Measurements from ENCODE around the gene ERH.

The ERH gene

DNA sequence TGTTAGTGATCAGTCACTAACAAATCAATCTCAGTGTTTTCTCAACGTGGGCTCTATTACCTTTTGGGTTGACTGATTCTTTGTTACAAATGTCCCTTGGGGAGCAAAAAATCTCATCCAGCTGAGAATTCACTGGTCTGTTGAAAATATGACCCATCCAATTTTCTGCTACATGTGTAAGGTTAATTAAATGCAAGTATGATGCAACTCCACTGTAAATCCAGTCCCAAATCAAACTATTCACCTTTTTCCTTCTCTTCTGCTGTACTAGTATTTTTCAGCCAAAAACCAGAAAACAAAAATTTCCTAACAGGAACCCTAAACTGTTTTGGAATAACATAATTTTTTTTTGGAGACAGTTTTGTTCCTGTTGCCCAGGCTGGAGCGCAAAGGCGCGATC, 2.2 kb downstream of the ERH start:
- DNase-seq (ENCODE audit: low read depth) = no peak

DNA sequence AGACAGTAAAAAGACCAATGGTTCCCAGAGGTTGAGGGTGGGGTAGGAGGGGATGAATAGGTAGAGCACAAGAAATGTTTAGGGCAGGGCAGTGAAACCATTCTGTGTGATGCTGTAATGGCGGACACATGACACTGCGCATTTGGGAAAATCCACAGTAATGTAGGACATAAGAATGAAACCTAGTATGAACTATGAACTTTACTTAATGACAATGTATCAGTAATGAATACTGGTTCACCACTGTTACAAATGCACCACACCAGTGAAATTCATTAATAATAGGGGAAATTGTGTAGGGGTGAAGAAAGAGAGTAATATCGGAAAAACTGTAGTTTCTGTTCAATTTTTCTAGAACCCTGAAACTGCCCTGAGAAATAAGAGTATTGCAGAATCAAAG, 5.6 kb downstream of the ERH start:
- DNase-seq (ENCODE audit: low read depth) = no peak

DNA sequence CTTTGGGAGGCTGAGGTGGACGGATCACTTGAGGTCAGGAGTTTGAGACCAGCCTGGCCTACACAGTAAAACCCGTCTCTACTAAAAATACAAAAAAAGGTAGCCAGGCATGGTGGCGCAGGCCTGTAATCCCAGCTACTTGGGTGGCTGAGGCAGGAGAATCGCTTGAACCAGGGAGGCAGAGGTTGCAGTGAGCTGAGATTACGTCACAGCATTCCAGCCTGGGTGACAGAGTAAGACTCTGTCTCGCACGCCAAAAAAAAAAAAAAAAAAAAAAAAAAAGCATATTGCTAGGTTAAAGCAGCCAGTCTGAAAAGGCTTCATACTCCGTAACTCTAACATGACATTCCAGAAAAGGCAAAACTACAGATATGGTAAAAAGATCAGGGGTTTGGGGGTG, 6.7 kb downstream of the ERH start:
- DNase-seq (ENCODE audit: low read depth) = peak; percentile 16

DNA sequence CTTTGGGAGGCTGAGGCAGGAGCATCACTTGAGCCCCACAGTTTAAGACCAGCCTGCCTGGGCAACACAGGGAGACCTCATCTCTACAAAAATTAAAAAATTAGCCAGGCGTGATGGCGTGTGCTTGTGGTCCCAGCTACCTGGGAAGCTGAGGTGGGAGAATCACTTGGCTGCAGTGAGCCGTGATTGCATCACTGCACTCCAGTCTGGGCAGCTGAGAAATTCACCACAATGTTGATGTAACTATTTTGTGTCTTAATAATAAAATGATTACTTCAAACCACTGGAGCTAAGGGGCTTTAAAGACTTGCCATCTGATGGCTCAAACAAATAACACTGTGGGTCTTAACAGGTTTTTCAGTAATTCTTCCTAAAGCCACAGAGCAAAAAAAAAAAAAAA, 10.8 kb downstream of the ERH start:
- no peak for DNase-seq (ENCODE audit: low read depth)

DNA sequence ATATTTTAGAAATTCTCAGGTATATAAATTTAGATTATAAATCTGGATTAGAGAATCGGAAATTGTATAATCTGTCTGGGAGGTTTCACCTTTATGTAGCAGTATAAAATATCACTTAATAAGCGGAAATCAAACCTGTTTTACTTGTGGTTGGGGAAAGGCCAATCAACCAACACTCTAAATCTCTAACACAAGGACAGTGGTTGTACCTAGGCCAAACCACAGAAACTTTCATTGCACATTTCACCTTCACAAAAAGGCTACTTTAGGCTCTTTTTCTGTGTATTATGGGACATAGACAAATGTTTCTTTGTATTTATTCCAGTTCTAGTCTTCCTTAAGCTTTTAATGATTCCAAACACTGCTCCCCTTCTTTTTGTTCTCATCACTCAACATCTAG, 19.8 kb downstream of the ERH start:
- no peak for DNase-seq (ENCODE audit: low read depth)

DNA sequence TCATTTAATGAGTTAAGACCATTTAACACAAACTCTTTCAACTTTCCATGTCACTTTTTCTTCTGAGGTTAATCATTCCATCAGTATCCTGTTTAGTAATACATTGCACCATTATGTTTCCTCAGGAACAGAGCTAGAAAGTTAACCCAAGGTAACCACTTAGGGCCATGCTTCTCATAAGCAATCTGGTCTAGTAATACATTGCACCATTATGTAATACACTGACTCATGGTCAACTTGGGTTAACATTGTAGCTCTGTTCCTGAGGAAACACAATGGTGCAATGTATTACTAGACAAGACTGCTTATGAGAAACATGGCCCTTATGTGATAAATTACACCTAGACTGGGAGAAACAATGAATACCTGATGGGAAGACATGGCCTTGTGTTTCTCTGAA, 21.7 kb downstream of the ERH start:
- peak; percentile 62 for DNase-seq (ENCODE audit: low read depth)

DNA sequence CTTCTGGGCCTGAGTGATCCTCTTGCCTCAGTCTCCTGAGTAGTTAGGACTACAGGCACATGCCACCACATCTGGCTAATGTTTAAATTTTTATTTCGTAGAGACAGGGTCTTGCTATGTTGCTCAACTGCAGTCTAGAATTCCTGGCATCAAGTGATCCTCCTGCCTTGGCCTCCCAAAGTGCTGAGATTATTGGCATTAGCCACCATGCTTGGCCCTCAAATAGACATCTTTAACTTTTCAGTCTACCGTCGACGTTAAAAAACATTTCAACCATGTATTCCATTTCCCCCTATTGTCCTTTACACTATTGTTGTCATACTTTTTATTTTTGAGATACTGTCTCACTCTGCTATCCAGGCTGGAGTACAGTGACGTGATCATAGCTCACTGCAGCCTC, 22.4 kb downstream of the ERH start:
- no peak for DNase-seq (ENCODE audit: low read depth)

DNA sequence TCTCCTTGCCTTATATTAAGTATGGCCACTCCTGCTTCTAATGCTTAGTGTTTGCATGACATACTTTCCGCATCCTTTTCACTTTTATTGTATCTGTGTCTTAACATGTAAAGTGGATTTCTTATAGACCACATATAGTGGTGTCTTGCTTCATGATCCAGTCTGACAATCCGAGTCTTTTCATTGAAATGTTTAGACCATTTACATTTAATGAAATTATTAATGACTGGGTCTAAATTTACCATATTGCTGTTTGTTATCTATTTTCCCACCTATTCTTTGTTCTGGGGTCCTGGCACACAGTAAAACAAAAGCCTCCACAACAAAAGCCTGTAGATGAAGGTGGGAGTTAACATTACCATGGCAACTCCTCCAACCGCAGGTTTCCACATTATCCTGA, 22.9 kb downstream of the ERH start:
- DNase-seq (ENCODE audit: low read depth) = no peak

DNA sequence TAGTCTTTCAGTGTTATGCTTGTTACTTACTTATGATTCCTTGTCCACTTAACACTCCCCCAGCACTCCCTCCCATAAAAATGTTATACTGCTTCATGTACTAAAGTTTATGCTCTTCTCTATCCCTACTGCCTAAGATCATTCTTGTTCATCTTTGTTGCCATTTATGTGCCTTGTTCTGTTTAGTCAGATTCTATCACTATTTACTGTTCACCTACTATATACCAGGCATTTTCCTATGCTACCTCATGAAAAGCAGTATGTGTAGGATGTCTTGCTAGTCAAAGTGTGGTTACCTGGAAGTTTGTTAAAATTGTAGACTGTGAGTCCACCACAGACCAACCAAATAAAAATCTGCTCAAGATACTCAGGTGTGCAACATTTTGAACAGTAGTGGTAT, 23.9 kb downstream of the ERH start:
- DNase-seq (ENCODE audit: low read depth) = no peak

DNA sequence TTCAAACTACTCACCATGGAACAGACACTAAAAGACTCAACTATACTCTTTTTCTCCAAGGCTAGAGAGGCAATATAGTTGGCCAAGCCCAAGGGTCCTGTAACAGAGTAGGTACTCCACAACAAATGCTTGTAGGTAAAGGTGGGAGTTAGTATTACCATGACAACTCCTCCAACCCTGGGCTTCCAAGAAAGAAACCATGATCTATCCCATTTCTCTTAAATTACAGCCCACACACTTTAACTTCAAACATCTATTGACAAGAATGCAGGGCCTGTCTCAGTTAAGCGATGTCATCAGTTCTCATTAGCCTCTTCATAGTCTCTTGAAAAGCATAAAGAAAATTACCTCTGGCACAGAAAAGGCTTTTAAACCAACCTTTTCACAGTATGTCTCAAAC, 25.0 kb downstream of the ERH start:
- no peak for DNase-seq (ENCODE audit: low read depth)

DNA sequence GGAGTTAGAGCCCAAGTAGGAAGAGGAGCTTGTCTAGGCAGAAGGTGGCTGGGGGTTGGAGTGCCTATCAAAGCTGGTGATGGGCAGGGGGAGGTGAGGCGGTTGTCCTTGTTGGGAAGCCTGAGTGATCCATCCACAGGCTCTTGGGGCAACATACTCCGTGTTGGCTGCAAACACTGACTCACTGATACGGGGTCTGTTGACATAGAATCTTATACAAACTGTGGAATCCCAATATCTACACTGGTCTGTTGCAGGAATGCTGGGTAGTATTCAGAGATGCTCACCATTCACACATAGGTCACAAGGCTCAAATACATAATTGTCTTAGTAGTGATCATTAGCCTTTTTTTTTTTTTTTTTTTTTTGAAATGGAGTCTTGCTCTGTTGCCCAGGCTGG, 26.0 kb downstream of the ERH start:
- DNase-seq (ENCODE audit: low read depth) = no peak

DNA sequence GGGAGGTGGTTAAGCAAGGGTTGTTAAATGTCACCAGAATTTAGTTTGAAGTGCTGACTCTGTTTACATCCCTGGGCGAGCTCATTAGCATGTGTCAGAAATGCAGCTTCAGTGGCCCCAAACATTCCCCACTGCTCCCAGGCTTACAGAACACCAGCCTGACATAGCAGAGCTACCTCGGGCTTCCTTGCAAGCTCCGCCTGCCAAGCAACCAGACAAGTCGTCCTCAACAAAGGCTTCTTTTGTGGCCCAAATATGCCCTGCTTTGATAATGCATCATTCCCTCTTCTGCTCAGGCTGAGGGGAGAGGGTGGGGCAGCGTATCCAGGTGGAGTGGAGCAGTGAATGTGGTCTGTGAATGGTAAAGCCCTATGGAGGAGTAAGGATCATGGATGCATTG, 28.0 kb downstream of the ERH start:
- DNase-seq (ENCODE audit: low read depth) = no peak

DNA sequence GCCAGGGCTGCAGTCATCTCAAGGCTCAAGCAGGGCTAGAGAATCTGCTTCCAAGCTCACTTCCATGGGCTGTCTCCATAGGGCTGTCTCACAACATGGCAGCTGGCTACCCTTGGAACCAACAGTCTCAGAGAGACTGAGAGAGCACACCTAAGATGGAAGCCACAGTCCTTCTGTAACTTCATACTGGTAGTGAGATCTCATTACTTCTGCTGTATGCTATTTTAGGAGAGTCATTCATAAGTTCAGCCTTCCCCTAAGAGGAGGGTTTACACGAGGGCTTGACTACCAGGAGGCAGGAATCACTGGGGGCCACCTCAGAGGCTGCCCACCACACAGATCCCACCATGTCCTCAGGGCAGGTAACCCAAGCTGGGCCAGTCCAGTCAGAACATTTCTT, 29.7 kb downstream of the ERH start:
- DNase-seq (ENCODE audit: low read depth) = no peak

DNA sequence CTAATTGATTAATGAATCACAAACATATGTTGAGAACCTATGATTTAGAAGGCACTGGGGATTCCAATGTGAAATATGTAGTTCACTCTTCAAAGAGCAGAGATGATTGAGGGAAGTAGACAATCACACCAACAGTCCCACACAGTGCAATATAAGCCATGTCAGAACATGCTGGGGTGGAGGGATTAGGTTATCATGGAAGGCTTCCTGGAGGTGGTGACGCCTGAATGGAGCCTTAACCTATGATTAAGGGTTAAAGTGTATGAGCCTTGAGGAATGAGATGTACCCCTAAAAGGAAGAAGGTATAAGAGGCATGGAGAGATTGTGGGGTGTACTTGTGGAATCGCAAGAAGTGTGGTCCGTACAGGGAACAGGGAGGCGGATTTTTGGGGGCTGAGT, 31.3 kb downstream of the ERH start:
- DNase-seq (ENCODE audit: low read depth) = no peak

DNA sequence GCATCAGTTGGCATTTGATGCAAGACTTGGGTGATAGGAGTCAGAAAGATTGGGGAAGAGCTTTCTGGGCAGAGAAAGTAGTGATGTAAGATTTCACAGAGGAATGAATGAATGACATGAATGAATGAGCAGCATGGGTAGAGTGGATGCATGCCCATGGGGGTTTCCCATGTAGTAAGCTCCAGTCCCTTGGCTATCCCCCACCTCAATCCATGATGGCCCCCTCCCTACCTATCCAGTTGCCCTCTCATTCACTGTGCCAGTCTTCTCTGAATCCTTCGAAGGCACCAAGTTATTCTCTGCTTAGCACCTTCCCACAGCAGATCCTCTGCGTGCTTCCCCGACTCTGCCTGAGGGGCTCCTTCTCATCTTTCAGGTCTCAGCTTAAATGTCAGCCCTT, 32.0 kb downstream of the ERH start:
- DNase-seq (ENCODE audit: low read depth) = no peak

DNA sequence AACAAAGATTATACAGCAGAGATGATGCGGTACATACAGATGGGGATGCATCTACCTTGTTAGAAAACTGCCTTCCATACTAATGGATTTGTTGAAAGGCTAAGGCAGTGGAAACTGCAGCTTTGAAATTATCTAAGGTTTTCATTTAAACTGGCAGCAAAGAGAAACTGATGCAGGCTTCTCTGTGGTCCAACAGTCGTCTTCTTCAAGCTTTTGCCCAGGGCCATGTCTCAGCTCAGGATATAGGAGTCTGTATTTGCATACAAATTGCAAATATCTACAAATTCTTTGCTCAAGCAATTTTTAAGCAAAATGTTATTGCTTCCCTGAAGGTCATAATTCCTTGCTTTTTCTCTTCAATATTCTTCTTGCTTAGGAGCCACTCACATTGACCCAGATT, 33.7 kb downstream of the ERH start:
- DNase-seq (ENCODE audit: low read depth) = no peak

DNA sequence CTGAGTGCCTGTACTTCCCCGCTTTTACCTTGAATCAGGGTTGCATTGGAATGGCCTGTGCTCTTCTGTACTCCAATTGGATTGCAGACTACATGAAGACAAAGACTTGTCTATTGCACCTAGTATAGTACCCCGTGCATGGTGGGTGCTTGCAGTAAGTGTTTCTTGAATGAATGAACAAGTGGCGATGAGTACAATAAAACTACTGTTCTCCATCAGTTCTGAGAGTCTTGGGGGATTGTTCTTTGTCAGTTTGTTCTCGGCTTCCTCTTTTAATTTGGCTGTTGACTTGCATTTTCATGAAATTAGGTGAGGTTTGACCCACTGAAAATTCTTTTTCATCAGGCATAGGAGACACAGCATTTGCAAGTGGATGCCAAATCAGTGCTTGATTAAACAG, 34.1 kb downstream of the ERH start:
- no peak for DNase-seq (ENCODE audit: low read depth)

DNA sequence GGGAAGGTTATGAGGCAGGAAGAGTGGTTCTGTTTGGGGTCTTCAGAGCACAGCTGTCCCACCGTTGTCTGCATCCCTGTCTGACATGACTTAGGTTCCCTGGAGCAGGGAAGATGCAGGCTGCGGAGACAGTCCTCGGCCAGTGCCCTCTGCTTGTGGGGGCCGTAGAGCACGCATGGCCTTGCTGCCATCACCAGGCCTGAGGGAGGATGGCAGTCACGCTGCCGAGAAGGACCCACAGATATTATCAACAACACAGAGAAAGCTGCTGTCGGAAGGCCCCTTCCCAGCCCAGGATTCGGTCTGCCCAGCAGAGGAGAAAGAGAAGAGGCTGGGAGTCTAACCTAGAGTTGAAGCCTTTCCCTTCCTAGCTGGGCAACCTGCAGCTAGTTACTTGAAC, 35.0 kb downstream of the ERH start:
- peak; percentile 35 for DNase-seq (ENCODE audit: low read depth)

DNA sequence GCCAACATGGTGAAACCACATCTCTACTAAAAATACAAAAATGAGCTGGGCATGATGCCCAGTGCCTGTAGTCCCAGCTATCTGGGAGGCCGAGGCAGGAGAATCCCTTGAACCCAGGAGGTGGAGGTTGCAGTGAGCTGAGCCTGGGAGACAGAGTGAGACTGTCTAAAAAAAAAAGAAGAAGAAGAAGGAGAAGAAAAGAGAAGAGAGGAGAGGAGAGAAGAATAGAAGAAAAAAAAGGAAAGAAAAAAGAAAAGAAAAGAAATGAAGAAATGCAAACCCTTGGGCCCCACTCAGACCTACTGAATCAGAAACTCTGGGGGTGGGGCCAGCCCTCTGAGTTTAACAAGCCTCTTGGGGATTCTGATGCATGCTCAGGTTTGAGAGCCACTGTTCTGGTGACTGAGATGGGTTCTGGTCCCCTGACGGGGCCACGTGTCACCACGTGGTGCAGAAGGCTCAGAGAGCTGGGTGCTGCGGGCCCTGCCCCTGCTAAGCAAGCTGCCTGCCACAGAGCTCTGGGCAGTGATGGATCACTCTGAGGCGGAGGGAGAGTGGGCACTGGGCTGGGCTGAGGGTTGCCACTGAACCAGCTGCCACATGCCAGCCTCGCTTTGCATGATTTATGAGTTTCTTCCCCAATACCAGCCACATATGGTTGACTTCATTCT, 37.5 kb downstream of the ERH start:
- no peak for DNase-seq (ENCODE audit: low read depth)

DNA sequence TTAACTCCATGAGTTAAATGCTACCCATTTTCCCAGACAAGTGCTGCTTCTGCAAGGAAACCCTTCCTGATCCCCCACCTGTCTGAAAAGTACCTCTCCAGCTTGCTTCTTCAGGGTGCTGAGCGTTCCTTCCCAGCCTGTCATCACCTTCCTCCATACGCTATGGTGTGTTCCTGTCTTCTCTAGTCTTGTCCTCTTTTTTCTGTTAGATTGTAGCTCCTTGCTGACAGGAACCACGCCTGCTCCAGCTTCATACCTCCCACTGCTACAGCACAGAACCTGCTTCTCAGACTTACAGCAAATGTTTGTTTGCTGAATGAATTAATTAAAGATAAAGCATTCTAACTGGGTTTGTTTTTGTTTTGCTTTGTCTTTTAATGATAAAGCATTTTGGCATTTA, 39.1 kb downstream of the ERH start:
- DNase-seq (ENCODE audit: low read depth) = no peak

DNA sequence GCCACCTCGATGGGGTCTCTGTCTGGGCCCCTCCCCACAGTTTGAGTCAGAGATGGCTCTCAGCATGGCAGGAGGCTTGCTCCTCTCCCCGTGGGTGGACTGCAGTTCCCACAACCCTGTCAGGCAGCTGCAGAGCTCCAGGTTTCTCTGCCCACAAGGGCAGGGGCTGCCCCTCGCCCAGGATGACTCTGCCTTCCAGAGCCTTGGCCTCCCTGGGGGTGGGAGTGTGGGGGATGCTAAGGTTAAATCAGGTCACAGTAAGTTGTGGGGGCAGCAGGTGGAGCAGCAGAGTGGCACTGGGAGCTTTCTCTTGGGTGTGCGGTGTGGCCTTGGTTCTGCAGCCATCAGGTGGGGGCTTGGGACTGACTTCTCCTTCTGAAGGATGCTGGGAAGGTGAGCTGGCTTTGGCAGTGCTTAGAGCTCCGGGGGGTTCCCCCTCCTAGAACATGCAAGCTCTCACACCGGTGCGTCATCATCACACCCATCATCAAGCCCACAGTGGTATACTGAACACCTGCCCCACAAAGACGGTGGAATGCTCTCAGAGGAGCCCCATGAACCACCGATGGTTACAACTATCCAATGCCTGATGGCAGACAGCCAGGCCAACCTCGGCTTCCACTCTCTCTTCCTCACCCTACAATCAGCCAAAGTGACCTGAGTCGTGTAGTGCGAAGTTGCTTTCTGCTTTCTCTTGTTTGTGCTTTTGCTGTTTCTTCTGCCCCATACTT, 39.7 kb downstream of the ERH start:
- DNase-seq (ENCODE audit: low read depth) = no peak

DNA sequence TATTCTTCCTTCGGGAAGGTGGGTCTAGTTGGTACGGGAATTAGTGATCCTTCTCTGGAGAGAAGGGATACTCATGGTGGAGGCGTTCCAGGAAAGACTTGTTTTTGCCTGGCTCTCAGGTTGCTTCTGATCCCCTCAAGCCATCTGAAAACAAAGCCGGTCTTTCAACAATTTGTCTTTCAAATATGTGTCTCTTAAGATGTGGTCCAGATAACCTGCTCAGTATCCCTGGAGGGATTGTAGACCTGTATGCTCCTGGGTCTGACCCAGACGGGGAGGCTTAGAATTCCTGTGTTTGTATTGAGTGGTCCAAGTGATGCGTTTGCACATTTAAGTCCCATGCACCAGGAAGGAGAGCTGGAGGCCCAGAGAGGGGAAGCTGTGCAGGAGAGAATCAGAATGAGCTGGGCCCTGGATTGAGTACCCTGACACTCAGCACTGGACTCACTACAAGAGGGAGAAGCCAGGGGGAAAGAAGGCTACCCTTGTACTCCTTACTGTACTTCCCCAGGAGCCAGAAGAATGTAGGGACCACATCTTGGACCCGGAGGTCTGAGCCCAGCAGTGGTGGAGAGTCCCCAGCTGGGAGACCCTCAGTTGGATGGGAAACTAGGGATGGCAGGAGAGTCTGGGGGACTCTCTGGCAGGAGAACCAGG, 40.4 kb downstream of the ERH start:
- DNase-seq (ENCODE audit: low read depth) = no peak

DNA sequence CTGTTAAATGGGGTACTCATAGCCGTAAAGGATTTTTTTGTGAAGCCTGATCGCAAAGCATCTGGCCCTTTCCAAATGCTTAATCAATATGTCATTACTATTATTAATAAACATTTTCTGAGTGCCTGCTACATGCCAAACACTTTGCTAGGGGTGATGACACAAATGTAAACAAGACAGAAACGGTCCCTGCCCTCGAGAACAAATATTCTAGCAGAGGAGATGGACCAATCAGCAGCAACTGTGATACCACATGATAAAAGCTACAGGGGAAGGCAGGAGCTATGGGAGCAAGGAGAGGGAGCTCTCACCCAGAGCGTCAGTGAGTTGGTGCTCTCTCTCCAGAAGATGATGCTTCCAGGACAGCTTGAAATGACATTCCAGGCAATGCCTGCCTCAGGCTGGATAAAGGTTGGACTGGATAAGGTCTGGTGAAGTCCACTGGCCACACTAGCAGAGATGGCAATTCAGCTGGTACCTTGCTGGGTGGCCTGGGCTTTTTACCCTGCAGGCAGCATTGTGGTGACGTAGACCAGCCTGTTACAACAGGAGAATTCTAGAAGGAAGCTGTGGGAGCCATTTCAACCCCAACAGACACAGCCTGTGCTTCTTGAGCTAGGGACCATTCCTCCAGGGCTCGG, 41.1 kb downstream of the ERH start:
- DNase-seq (ENCODE audit: low read depth) = no peak

Measured in ELR (cell line).